Measurements from ENCODE around the gene PIGL. TPM values are rescaled to one million over a fixed set of nuclear protein-coding genes. Genes with fewer than 3 reads are reported as not detected.

The PIGL gene
- total RNA-seq, 2 donors from 2014 or later = 41.1 to 57.0 TPM

DNA sequence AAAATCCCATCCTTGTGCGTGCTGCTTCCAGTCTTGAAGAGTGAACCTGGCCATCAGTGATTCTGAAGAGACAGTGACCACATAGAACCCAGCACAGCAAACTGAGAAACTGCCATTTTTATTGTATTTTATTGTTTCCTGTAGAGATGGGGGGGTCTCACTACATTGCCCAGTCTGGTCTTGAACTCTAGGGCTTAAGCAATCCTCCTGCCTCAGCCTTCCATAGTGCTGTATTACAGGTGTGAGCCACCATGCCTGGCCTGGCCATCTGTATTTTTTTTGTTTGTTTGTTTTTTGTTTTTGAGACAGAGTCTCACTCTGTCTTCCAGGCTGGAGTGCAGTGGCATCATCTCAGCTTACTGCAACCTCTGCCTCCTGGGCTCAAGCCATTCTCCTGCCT lies 122.4 kb downstream of the PIGL start:
- Histone ChIP-seq H3K27me3 (ENCODE audit: control insufficient read depth, insufficient read depth, low read length, poor library complexity, severe bottlenecking) (no peaks in the 10 kb centered on the region), H3K9ac (ENCODE audit: extremely low read depth, low read length, poor library complexity, severe bottlenecking) (no peak overlapping the region), H3K9me3 (ENCODE audit: control insufficient read depth, low read length) (no peaks in the 10 kb centered on the region), H3K4me3 (ENCODE audit: low read length) (no peak overlapping the region), H3K36me3 (ENCODE audit: control insufficient read depth, insufficient read depth, low read length) (peaks cover 19% of the 10 kb centered on the region), H3K27ac (ENCODE audit: low read depth, low read length) (no peak overlapping the region), H3K4me1 (ENCODE audit: control insufficient read depth, insufficient read depth, low read length) (no peaks in the 10 kb centered on the region)
- TF ChIP-seq, protein P1, sequence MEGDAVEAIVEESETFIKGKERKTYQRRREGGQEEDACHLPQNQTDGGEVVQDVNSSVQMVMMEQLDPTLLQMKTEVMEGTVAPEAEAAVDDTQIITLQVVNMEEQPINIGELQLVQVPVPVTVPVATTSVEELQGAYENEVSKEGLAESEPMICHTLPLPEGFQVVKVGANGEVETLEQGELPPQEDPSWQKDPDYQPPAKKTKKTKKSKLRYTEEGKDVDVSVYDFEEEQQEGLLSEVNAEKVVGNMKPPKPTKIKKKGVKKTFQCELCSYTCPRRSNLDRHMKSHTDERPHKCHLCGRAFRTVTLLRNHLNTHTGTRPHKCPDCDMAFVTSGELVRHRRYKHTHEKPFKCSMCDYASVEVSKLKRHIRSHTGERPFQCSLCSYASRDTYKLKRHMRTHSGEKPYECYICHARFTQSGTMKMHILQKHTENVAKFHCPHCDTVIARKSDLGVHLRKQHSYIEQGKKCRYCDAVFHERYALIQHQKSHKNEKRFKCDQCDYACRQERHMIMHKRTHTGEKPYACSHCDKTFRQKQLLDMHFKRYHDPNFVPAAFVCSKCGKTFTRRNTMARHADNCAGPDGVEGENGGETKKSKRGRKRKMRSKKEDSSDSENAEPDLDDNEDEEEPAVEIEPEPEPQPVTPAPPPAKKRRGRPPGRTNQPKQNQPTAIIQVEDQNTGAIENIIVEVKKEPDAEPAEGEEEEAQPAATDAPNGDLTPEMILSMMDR (conservative IDR thresholded peaks at IDR 0.05) = no peak
- no peak overlapping the region for H3K4me3 Mint-ChIP-seq
- no peak overlapping the region for H3K27ac Mint-ChIP-seq
- 86 to 89% methylated on average over 1 of the region's 1 CpG for WGBS, 2 experiments (ENCODE audit: insufficient coverage in 1 of 2, insufficient read length in 1 of 2)
- no peaks in the 10 kb centered on the region for H3K4me1 Mint-ChIP-seq
- no peaks in the 10 kb centered on the region for H3K27me3 Mint-ChIP-seq (ENCODE audit: insufficient read depth)
- H3K9me3 Mint-ChIP-seq = no peaks in the 10 kb centered on the region
- no peak for DNase-seq
- peaks cover 27% of the 10 kb centered on the region for H3K36me3 Mint-ChIP-seq (ENCODE audit: low read depth)

- Mint-ChIP-seq H3K4me1 (no peaks in the 10 kb centered on the region), H3K36me3 (ENCODE audit: low read depth) (peaks cover 28% of the 10 kb centered on the region), H3K27ac (no peak overlapping the region), H3K4me3 (no peak overlapping the region), H3K9me3 (no peaks in the 10 kb centered on the region), H3K27me3 (ENCODE audit: insufficient read depth) (no peaks in the 10 kb centered on the region)
- H3K27ac ChIP-seq (ENCODE audit: low read depth, low read length) = no peak overlapping the region
- H3K4me3 ChIP-seq (ENCODE audit: low read length) = no peak overlapping the region
- TF ChIP-seq, protein P1 (conservative IDR thresholded peaks at IDR 0.05) = no peak
- DNase-seq = no peak
- peaks cover 20% of the 10 kb centered on the region for H3K36me3 ChIP-seq (ENCODE audit: control insufficient read depth, insufficient read depth, low read length)
- no peak overlapping the region for H3K9ac ChIP-seq (ENCODE audit: extremely low read depth, low read length, poor library complexity, severe bottlenecking)
- no peaks in the 10 kb centered on the region for H3K9me3 ChIP-seq (ENCODE audit: control insufficient read depth, low read length)
- H3K4me1 ChIP-seq (ENCODE audit: control insufficient read depth, insufficient read depth, low read length) = no peaks in the 10 kb centered on the region
- 100% methylated on average over 1 of the region's 1 CpG; no CpG with 5 or more reads in 1 of the 2 experiments for WGBS, 2 experiments (ENCODE audit: insufficient coverage in 1 of 2, insufficient read length in 1 of 2)
- H3K27me3 ChIP-seq (ENCODE audit: control insufficient read depth, insufficient read depth, low read length, poor library complexity, severe bottlenecking) = no peaks in the 10 kb centered on the region
These were observed 122.9 kb downstream of the PIGL start for GRCh38 chr17:16339959-16340358.

- Histone ChIP-seq H3K4me1 (ENCODE audit: control insufficient read depth, insufficient read depth, low read length) (no peaks in the 10 kb centered on the region), H3K9me3 (ENCODE audit: control insufficient read depth, low read length) (no peaks in the 10 kb centered on the region), H3K36me3 (ENCODE audit: control insufficient read depth, insufficient read depth, low read length) (peaks cover 40% of the 10 kb centered on the region), H3K27ac (ENCODE audit: low read depth, low read length) (no peak overlapping the region), H3K27me3 (ENCODE audit: control insufficient read depth, insufficient read depth, low read length, poor library complexity, severe bottlenecking) (no peaks in the 10 kb centered on the region), H3K4me3 (ENCODE audit: low read length) (no peak overlapping the region), H3K9ac (ENCODE audit: extremely low read depth, low read length, poor library complexity, severe bottlenecking) (no peak overlapping the region)
- no peak for DNase-seq
- TF ChIP-seq, protein P1 (conservative IDR thresholded peaks at IDR 0.05) = no peak
- no peak overlapping the region for H3K4me3 Mint-ChIP-seq
- no peaks in the 10 kb centered on the region for H3K27me3 Mint-ChIP-seq (ENCODE audit: insufficient read depth)
- no peaks in the 10 kb centered on the region for H3K4me1 Mint-ChIP-seq
- H3K27ac Mint-ChIP-seq = no peak overlapping the region
- WGBS, 2 experiments (ENCODE audit: insufficient coverage in 1 of 2, insufficient read length in 1 of 2) = 92 to 95% methylated on average over 4 of the region's 4 CpGs
- H3K36me3 Mint-ChIP-seq (ENCODE audit: low read depth) = peaks cover 41% of the 10 kb centered on the region
- no peaks in the 10 kb centered on the region for H3K9me3 Mint-ChIP-seq
These were observed 126.0 kb downstream of the PIGL start for GRCh38 chr17:16342979-16343378.

Measured in endodermal cell (in vitro differentiated cells).